Measurements from ENCODE around the gene ZFR.
"Not testable (repeated sequence)": the region's sequence is repeated elsewhere in the genome, so short reads cannot be mapped to it uniquely, and the experiment has no call there.

The ZFR gene

GRCh38 chr5:32315221-32316014, 129.1 kb downstream of the ZFR start:
- H3K4me1 ChIP-seq (ENCODE audit: insufficient read depth, low read length), result peaks cover 13% of the 10 kb centered on the region
- no peak overlapping the region for H3K27ac ChIP-seq (ENCODE audit: low read depth, low read length)
- no peaks in the 10 kb centered on the region for H3K9me3 ChIP-seq (ENCODE audit: low read length)

GRCh38 chr5:32314658-32315057, 129.9 kb downstream of the ZFR start:
- H3K27ac ChIP-seq (ENCODE audit: low read depth, low read length), result no peak overlapping the region
- H3K4me1 ChIP-seq (ENCODE audit: insufficient read depth, low read length), result peaks cover 21% of the 10 kb centered on the region
- no peak overlapping the region for H3K4me3 ChIP-seq (ENCODE audit: low read depth in 1 of 2, low read length in 2 of 2)
- no peaks in the 10 kb centered on the region for H3K27me3 ChIP-seq (ENCODE audit: control insufficient read depth in 1 of 2, insufficient read depth in 2 of 2, low read length in 2 of 2)
- H3K36me3 ChIP-seq (ENCODE audit: insufficient read depth, low read length), result no peaks in the 10 kb centered on the region
- no peaks in the 10 kb centered on the region for H3K9me3 ChIP-seq (ENCODE audit: low read length)
- no peak overlapping the region for H3K9ac ChIP-seq (ENCODE audit: low read length)

More at GRCh38 chr5:32315221-32316014, 129.1 kb downstream of the ZFR start:
- Histone ChIP-seq H3K27me3 (ENCODE audit: control insufficient read depth in 1 of 2, insufficient read depth in 2 of 2, low read length in 2 of 2) (no peaks in the 10 kb centered on the region), H3K36me3 (ENCODE audit: insufficient read depth, low read length) (no peaks in the 10 kb centered on the region), H3K4me3 (ENCODE audit: low read depth in 1 of 2, low read length in 2 of 2) (no peak overlapping the region), H3K9ac (ENCODE audit: low read length) (no peak overlapping the region)

- H3K27ac ChIP-seq (ENCODE audit: low read depth, low read length); H3K4me3 ChIP-seq (ENCODE audit: low read depth in 1 of 2, low read length in 2 of 2); H3K36me3 ChIP-seq (ENCODE audit: insufficient read depth, low read length); H3K27me3 ChIP-seq (ENCODE audit: control insufficient read depth in 1 of 2, insufficient read depth in 2 of 2, low read length in 2 of 2); H3K9me3 ChIP-seq (ENCODE audit: low read length); H3K9ac ChIP-seq (ENCODE audit: low read length): not testable (repeated sequence)
- H3K4me1 ChIP-seq (ENCODE audit: insufficient read depth, low read length), result peaks cover 26% of the 10 kb centered on the region
Observed at GRCh38 chr5:32314152-32314488, 130.4 kb downstream of the ZFR start.

GRCh38 chr5:32312595-32313332, 131.8 kb downstream of the ZFR start, which contains the start of gene MTMR12:
Gene MTMR12, minus strand, starts transcription at chr5:32312939. Its CDS starts 101 bp downstream, at chr5:32312838.
- H3K27me3 ChIP-seq (ENCODE audit: control insufficient read depth in 1 of 2, insufficient read depth in 2 of 2, low read length in 2 of 2), result no peaks in the 10 kb centered on the region
- H3K36me3 ChIP-seq (ENCODE audit: insufficient read depth, low read length), result no peaks in the 10 kb centered on the region
- H3K4me1 ChIP-seq (ENCODE audit: insufficient read depth, low read length), result peaks cover 32% of the 10 kb centered on the region
- peak within 1 kb of the TSS; percentile 87 for H3K27ac ChIP-seq (ENCODE audit: low read depth, low read length)
- peak within 1 kb of the TSS; percentile 62 to 76 for H3K4me3 ChIP-seq (ENCODE audit: low read depth in 1 of 2, low read length in 2 of 2)
- H3K9ac ChIP-seq (ENCODE audit: low read length), result peak within 1 kb of the TSS; percentile 63
- H3K9me3 ChIP-seq (ENCODE audit: low read length), result no peaks in the 10 kb centered on the region

- Histone ChIP-seq H3K27ac (ENCODE audit: low read depth, low read length) (peak overlapping the region; percentile 87), H3K4me3 (ENCODE audit: low read depth in 1 of 2, low read length in 2 of 2) (peak overlapping the region; percentile 62 to 76), H3K27me3 (ENCODE audit: control insufficient read depth in 1 of 2, insufficient read depth in 2 of 2, low read length in 2 of 2) (no peaks in the 10 kb centered on the region), H3K9me3 (ENCODE audit: low read length) (no peaks in the 10 kb centered on the region), H3K4me1 (ENCODE audit: insufficient read depth, low read length) (peaks cover 32% of the 10 kb centered on the region), H3K9ac (ENCODE audit: low read length) (peak overlapping the region; percentile 63), H3K36me3 (ENCODE audit: insufficient read depth, low read length) (no peaks in the 10 kb centered on the region)
Observed at GRCh38 chr5:32312197-32312594, 132.3 kb downstream of the ZFR start.

GRCh38 chr5:32311404-32312196, 132.9 kb downstream of the ZFR start:
- Histone ChIP-seq H3K9me3 (ENCODE audit: low read length) (no peaks in the 10 kb centered on the region), H3K36me3 (ENCODE audit: insufficient read depth, low read length) (no peaks in the 10 kb centered on the region), H3K9ac (ENCODE audit: low read length) (peak overlapping the region; percentile 63), H3K4me1 (ENCODE audit: insufficient read depth, low read length) (peaks cover 34% of the 10 kb centered on the region), H3K27me3 (ENCODE audit: control insufficient read depth in 1 of 2, insufficient read depth in 2 of 2, low read length in 2 of 2) (no peaks in the 10 kb centered on the region), H3K27ac (ENCODE audit: low read depth, low read length) (peak overlapping the region; percentile 87), H3K4me3 (ENCODE audit: low read depth in 1 of 2, low read length in 2 of 2) (peak overlapping the region; percentile 62 to 76)

- Histone ChIP-seq H3K9ac (ENCODE audit: low read length) (no peak overlapping the region), H3K27ac (ENCODE audit: low read depth, low read length) (no peak overlapping the region), H3K4me3 (ENCODE audit: low read depth in 1 of 2, low read length in 2 of 2) (no peak overlapping the region), H3K27me3 (ENCODE audit: control insufficient read depth in 1 of 2, insufficient read depth in 2 of 2, low read length in 2 of 2) (no peaks in the 10 kb centered on the region), H3K36me3 (ENCODE audit: insufficient read depth, low read length) (no peaks in the 10 kb centered on the region), H3K9me3 (ENCODE audit: low read length) (no peaks in the 10 kb centered on the region), H3K4me1 (ENCODE audit: insufficient read depth, low read length) (peaks cover 36% of the 10 kb centered on the region)
Observed at GRCh38 chr5:32309761-32310160, 134.8 kb downstream of the ZFR start.

- Histone ChIP-seq H3K27ac (ENCODE audit: low read depth, low read length) (no peak overlapping the region), H3K36me3 (ENCODE audit: insufficient read depth, low read length) (no peaks in the 10 kb centered on the region), H3K9ac (ENCODE audit: low read length) (no peak overlapping the region), H3K27me3 (ENCODE audit: control insufficient read depth in 1 of 2, insufficient read depth in 2 of 2, low read length in 2 of 2) (no peaks in the 10 kb centered on the region), H3K9me3 (ENCODE audit: low read length) (no peaks in the 10 kb centered on the region), H3K4me1 (ENCODE audit: insufficient read depth, low read length) (peaks cover 36% of the 10 kb centered on the region), H3K4me3 (ENCODE audit: low read depth in 1 of 2, low read length in 2 of 2) (no peak overlapping the region)
Observed at GRCh38 chr5:32308946-32309345, 135.6 kb downstream of the ZFR start.

- no peak overlapping the region for H3K4me3 ChIP-seq (ENCODE audit: low read depth in 1 of 2, low read length in 2 of 2)
- H3K36me3 ChIP-seq (ENCODE audit: insufficient read depth, low read length), result no peaks in the 10 kb centered on the region
- H3K4me1 ChIP-seq (ENCODE audit: insufficient read depth, low read length), result peaks cover 41% of the 10 kb centered on the region
- no peak overlapping the region for H3K27ac ChIP-seq (ENCODE audit: low read depth, low read length)
- H3K27me3 ChIP-seq (ENCODE audit: control insufficient read depth in 1 of 2, insufficient read depth in 2 of 2, low read length in 2 of 2), result no peaks in the 10 kb centered on the region
- no peaks in the 10 kb centered on the region for H3K9me3 ChIP-seq (ENCODE audit: low read length)
- H3K9ac ChIP-seq (ENCODE audit: low read length), result no peak overlapping the region
Observed at GRCh38 chr5:32307769-32308194, 136.8 kb downstream of the ZFR start.

GRCh38 chr5:32304622-32305021, 139.9 kb downstream of the ZFR start:
- no peak overlapping the region for H3K27ac ChIP-seq (ENCODE audit: low read depth, low read length)
- H3K4me1 ChIP-seq (ENCODE audit: insufficient read depth, low read length), result peaks cover 29% of the 10 kb centered on the region
- no peak overlapping the region for H3K4me3 ChIP-seq (ENCODE audit: low read depth in 1 of 2, low read length in 2 of 2)
- H3K9ac ChIP-seq (ENCODE audit: low read length), result no peak overlapping the region
- H3K9me3 ChIP-seq (ENCODE audit: low read length), result no peaks in the 10 kb centered on the region
- H3K27me3 ChIP-seq (ENCODE audit: control insufficient read depth in 1 of 2, insufficient read depth in 2 of 2, low read length in 2 of 2), result no peaks in the 10 kb centered on the region
- H3K36me3 ChIP-seq (ENCODE audit: insufficient read depth, low read length), result peaks cover 6% of the 10 kb centered on the region

Data from muscle layer of colon (tissue), 2 donors.